ENCODE data around the gene PA2G4.

PA2G4 gene

DNA sequence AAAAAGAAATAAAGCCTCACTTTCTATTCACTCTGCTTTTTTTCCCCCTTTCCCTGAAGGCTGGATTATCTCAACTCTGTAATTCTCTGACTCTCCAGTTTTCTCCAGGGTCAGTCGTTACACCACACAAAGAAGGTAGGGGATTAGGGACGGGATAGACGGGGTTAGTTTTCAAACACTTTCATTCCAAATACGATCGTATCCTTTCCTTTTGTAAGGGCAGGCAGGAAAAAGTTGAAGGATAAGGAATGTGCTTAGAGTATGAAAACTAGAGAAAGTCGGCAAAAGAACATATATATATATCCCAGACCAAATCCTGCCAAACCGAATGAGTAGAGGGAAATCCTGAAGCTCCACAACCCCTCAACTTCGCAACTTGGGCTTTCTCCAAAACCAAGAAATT is 23.1 kb downstream of the PA2G4 start:
- DNase-seq: no peak

DNA sequence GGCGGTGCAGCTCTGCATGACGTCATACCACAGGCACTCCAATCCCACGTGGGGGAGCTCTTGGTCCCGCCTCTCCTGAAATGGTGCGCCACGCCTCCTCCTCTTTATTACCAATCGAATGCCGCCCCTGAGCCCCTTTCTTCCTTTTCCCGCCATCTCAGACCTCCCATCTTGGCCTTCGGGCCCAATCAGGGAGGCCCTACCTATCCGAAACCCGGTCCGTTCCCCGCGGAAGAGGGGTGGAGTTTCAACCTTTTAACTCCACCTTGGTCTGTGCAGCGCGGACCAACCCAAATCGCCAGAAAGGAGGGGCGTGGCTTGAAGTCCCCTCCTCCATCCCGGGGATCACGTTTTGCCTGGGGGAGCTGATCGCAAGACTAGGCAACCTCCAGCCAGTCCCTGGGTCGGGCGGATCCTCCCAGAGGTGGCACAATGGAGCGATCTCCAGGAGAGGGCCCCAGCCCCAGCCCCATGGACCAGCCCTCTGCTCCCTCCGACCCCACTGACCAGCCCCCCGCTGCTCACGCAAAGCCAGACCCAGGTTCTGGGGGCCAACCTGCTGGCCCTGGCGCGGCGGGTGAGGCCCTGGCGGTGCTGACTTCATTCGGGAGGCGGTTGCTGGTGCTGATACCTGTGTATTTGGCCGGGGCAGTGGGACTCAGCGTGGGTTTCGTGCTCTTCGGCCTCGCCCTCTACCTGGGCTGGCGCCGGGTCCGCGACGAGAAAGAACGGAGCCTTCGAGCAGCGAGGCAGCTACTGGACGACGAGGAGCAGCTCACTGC is 23.7 kb downstream of the PA2G4 start, which contains the start of gene ESYT1:
Gene ESYT1 (plus strand): TSS at position 380 of the 782 bp plus-strand sequence. CDS start 53 bp downstream, at position 433.
- peak; percentile 99 for DNase-seq

DNA sequence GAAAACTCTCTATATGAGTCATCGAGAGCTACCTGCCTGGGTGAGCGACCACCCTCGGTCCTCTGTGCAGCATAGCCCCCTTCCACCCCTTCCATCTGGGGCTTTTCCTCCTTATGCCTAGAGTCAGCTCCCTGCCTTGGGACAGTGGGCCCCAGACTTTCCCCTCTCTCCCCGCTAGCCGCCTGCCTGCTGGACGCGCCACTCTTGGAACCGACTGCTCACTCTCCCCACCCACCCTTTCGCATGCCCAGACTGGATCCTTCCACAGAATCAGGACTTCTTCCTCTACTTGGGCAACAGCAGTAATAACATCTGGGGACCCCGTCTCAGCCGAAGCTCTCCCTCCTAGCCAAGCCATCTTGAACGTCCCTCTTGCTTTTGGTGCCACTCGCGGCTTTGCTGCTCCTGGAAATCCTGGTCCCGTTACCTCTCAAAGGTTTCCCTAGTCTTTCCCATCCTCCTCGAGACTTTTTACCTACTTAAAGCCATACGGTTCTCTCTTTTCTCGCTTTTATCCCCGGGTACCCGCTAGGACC is 24.4 kb downstream of the PA2G4 start:
- no peak for DNase-seq

DNA sequence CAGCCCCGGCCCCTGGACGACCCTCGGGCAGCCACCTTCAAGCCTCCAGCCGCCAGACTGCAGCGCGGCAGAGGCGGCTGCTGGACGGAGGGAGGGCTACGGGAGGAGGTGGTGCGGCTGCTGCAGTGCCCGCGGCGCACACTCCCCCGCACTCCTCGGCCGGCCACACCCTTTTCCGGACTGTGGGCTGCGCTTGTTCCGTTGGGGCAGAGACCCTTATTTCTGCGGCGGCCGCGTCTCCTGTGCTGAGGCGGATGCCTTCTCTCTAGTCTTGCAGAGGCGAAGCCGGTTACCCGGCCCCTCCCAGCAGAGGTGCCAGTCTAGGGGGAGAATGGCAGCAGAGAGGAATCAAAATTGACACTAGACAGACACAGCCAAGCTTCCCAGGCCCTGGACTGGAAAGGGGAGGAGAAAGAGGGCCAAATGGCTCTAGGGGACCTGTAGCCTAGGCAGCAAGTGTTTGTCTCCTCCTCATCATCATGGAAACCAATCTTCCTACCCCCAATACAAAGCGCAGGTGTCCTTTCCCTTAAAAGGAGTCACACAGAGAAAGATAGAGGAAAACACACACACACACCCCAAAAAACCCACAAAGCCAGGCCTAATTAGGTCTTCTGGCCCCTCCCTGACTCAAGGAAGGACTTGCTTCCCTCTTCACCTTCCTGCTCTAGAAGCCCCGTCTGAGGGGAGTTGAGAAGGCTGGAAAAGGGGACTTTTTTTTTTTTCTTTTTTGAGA is 25.0 kb downstream of the PA2G4 start:
- no peak for DNase-seq

DNA sequence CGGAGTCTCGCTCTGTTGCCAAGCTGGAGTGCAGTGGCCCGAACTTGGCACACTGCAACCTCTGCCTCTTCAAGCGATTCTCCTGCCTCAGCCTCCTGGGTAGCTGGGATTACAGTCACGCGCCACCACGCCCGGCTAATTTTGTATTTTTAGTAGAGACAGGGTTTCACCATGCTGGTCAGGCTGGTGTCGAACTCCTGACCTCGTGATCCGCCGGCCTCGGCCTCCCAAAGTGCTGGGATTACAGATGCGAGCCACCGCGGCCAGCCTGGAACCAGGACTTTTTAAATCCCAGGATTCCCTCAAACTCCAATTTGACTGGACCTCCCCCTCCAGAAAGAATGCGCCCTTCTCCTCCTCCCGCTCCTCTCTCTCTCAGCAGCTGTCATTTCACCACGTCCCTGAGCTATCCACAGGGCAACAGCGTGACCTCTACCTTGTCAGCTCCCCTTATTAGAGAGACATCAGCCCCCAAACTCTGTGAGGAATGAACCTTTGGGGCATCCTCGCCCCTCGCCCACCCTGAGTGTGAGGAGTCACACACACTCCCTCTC is 25.7 kb downstream of the PA2G4 start:
- no peak for DNase-seq

DNA sequence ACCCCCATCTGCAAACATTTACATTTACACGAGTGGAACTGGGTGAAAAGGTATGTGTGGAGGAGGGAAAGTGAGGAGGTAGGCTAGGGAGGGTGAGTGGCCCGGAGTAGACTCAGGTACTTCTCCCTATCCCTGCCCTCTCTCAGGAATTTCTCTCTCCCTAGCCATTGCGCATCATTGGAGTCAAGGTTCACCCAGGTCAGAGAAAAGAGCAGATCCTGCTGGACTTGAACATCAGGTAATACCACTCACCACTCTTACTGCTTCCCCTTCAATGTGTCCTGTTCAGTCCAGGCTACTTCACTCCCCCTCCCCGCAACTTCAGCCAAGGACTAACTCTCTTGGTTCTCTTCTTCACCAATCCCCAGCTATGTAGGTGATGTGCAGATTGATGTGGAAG is 26.5 kb downstream of the PA2G4 start:
- no peak for DNase-seq

DNA sequence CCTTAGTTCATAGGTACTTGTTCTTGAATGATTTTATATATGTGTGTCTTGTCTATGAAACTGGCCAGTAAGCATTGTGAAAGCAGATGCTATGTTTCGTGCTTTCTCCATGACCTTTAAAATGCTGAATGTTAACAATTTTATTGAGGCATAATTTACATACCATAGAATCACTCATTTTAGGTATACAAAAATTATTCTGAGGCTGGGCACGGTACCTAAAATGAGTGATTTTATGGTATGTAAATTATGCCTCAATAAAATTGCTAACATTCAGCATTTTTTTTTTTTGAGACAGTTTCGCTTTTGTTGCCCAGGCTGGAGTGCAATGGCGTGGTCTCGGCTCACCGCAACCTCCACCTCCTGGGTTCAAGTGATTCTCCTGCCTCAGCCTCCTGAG is 30.5 kb downstream of the PA2G4 start:
- DNase-seq: no peak

DNA sequence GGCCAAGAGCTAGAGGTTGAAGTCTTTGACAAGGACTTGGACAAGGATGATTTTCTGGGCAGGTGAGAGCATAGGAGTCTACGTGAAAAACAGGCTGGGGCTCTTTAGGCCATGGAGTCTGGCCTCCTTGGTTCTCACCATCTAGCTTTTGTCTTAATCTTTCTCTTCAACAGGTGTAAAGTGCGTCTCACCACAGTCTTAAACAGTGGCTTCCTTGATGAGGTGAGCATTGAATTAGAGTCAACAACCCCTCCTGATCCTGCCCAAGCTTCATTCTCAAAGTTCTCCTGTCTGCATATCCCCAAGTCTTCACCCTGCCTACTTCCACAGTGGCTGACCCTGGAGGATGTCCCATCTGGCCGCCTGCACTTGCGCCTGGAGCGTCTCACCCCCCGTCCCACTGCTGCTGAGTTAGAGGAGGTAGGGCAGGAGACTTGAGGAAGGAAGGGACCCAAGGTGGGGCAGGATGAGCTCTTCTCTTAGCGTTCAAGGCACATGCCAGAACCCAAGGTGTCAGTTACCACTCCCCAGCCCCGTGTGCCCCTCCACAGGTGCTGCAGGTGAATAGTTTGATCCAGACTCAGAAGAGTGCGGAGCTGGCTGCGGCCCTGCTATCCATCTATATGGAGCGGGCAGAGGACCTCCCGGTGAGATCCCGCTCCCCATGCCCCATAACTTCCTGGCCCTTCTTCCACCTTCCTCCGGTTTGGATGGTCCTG is 33.7 kb downstream of the PA2G4 start:
- DNase-seq: no peak

DNA sequence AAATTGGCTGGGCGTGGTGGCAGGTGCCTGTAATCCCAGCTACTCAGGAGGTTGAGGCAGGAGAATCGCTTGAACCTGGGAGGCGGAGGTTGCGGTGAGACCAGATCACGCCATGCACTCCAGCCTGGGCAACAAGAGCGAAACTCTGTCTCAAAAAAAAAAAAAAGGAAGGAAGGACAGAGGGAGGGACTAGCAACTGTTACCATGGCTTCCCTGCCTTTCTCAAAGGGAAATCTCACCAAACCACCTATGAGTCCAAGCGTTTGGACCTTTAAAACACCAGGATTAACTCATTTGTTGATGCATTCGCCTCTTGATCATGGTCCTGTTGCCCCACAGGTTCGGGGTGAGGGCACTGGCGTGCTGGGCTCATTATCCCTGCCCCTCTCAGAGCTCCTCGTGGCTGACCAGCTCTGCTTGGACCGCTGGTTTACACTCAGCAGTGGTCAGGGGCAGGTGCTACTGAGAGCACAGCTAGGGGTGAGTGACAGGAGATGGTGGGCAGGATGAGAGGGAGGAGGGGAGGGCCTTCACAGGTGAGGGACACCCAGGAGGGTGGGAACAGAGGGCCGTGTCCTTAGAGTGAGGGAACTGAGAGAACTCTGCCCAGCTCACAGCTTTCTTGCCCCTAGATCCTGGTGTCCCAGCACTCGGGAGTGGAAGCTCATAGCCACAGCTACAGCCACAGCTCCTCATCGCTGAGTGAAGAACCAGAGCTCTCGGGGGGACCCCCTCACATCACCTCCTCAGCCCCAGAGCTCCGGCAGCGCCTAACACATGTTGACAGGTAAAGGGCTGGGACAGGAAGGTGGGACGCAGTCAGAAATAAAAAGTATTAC is 37.8 kb downstream of the PA2G4 start:
- DNase-seq: no peak

DNA sequence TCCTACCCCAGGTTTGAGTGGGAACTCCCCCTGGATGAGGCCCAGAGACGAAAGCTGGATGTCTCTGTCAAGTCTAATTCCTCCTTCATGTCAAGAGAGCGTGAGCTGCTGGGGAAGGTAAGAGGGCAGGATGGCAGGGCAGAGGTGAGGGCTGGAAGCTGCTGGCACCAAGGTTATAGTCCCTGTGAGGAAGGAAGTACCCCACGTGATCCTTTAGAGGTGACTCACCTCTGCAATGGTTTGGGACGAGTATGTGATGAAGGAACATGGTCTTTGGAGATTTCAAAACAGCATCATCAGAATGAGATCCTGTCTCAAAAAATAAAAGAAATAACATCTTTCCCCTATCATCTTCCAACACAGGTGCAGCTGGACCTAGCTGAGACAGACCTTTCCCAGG is 38.9 kb downstream of the PA2G4 start:
- no peak for DNase-seq

DNA sequence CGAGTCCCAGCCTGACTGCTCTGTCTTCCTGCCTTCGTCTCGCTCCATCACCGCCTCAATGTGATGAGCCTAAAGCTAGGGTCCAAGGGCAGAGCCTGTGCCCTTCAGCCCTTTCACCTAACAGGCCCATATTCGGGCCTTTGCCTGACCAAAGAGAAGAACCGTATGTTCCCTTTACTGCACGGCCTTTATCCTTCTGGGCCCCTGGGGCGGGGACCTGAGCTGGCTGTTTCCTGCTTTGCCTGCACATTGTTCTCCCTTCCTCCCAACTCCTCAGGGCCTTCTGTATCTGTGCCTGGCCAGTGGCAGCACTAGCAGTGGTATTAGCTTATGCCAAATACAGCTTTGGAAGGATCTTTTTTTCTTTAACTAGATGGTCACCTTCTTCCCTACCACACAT is 39.5 kb downstream of the PA2G4 start:
- no peak for DNase-seq

DNA sequence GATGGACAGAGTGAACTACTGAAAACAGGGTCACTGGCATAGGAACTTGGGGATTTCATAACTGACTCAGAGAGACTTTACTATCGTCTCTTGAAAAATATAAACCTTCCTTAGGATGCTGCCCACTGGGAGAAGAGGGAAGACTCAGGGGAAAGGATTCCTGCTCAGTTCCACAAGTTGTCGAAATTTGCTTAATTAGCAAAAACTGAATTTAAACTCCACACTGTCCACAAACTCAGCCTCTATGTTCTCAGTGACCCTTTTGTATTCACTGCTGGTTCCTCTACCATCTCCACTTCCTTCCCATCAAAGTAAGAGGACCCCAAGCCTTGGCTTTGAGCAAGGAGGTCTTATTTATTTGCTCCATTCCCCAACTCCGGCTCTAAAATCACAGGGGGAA is 40.9 kb downstream of the PA2G4 start:
- DNase-seq: no peak

DNA sequence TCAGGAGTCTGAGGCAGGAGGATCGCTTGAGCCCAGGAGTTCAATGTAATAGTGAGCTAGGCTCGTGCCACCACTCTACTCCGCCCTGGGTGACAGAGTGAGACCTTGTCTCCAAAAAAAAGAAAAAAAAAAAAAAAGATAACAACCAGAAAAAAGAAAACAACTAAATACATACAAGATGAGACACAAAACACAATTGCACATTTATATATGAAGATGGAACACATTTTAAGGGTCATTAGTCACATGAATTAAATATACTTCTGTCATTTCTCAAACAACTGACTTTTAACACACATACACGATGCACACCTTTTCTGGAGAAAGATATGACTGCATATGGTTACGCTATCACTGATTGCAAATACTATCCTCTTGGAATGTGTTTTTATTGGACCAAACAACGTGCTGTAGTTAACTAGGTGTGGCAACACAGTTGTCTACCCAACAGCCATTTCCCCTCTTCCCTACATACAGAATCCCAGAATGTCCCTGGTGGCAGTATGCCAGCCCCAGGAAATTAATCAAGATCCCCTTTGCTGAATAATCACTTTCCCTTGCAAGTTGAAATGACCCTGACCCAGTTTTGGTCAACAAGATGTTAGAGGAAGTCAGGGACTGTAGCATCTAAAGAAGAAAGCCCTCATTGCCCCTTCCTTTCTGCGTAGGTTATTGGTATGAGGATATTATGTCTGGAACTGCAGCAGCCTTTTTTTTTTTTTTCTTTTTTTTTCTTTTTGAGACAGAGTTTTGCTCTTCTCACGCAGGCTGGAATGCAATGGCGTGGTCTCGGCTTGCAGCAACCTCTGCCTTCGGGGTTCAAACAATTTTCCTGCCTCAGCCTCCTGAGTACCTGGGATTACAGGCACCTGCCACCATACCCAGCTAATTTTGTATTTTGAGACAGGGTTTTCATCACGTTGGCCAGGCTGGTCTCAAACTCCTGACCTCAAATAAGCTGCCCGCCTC is 42.4 kb downstream of the PA2G4 start:
- DNase-seq: no peak

DNA sequence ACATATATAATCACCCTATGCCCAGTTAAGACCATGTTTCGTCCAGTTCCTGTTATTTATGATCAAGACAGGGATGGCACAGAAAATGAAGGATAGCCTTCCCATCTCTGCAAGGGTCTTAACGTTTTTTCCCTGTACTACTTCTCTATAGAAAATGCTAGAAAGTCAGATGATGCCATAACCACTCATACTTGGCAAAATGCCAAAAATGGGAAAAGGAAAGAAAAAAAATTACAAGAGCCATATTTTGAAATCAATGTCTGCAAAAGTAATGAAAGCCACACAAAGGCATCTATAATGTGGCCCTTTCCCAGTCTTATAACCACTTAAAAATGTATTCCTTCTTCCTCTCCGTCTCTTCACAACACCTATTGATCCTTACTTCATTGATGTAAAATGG is 46.2 kb downstream of the PA2G4 start:
- DNase-seq: no peak

DNA sequence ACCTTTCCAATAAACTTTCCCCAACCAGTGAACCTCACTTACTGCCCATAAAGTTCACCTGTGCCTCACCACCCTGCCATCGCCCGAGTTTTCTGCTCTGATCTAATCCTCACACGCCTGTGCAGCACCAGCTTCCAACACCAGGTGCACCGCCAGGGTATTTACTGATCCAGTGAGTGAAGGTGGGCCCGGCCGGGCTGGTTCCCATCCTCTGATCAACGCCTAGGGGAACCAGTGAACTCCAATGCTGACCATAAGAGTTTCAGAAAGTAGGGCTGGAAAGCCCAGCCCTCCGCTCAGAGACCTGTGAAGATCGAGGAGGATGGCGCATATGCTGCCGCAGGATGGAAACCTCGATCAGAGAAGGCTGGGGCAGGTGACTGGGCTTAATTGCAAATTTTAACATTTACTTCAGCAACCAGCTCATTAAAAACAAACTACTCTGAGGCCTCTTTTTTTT is 47.3 kb downstream of the PA2G4 start:
- DNase-seq: no peak

DNA sequence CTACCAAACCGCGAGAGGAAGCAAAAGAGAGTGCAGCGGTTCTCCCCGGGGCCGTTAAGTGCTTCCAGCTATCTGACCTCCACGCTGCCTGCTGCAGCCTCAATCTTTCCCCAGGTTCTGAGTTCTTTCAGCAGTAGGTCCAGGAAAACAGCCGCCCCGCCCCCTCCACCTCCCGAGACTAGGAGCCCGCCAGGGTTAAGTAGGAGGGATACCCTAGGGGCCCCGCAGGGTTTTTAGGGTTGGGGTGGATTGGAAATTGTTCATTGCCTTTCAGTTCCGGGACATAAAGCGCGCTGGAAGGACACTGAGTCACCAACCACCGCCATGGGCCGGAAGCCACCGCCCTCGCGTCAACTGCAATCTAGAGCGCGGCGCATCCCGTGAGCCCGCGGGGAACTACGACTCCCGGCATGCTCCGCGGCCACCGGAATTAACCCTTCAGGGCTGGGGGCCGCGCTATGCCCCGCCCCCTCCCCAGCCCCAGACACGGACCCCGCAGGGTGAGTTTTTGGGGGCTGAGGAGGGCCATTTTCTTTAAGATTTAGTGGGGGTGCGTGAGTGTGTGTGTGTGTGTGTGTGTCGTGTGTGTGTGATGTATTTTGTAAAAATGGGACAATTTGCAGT is 47.9 kb downstream of the PA2G4 start, which contains the start of gene MYL6B:
Gene MYL6B (plus strand): TSS at position 456 of the 624 bp plus-strand sequence. CDS start 1,332 bp downstream, outside the sequence.
- DNase-seq: peak; percentile 57 to 89

DNA sequence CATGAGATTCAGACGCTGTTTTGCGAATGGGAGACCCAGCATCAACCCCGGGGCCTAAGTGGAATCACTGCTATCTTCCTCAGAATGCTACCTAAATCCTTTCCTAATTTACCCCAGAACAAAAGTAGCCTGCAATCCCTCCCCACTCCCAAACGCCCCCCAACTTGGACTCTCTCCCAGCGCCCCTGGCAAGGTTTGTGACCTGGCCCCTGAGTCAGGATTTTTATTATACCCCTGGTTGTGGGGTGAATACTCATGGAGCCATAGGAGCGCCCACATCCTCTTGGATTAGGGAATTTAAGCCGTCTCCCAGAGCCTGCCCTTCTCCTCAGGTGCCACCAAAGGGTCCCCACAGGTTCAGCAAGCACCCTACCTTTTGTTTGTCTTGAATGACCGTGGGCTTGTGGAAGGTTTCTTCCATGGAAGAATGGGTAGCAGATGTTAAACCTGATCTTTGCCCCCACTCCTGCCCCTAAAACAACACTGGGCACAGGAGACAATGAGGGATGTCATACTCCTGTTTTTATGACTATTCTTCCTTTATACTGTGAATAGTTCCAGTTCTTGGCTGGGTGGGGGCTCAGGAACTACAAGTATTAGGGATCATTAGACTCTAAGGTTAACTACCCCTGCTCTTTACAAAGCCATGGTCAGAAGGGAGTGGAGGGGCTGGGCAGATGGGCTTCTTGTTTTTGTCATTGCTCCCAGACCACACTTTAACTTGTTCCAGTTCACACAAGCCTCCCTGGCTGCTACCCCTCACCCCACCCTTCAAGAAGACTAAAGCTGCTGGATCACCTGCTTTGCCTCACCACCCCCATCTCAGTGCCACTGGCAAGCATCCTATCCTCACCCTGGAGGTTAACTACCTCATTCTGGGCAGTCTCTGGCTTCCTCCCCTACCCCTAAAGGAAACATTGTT is 48.7 kb downstream of the PA2G4 start:
- no peak for DNase-seq

DNA sequence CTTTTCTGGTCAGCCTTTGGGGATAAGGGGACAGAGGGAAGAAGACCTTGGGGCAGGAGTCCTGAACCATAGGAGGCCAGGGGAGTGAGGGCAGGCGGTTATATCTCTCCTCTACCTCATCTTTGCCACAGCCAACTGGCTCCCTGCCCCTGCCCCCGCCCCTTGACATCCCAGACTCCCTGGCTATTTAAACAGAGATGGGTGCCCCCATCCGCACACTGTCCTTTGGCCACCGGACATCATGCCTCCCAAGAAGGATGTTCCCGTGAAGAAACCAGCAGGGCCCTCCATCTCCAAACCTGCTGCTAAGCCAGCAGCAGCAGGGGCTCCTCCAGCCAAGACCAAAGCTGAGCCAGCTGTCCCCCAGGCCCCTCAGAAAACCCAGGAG is 49.3 kb downstream of the PA2G4 start:
- no peak for DNase-seq

DNA sequence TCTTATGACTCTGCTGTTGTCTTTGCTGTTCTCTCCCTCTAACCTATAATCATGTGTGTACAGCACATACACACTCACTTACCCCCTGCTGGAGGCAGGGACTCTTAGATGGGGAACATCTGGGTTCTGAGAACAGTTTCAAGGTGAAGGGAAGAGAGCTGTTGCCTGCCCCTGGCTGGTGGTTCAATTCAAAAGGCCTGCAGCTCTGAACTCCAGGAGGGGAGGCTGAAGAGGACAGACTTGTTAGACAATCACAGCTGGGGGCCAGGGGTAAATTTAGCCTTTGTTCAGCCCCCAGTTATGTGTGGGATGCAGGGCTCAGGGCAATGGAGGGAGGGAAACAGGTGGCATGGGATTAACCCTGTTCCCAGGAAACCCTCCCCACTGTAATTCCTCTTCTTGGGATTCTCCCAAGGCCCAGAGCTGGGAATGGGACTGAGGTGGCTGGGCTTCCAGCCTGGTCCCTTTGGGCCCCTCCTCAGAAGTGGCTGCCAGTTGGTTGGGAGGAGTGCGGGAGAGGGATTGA is 50.0 kb downstream of the PA2G4 start:
- no peak for DNase-seq

All from NCI-H446 (cell line).